Upper lobe of left lung (tissue), 6 donors: ENCODE results near the gene ADGRE1. TPM values are rescaled to one million over a fixed set of nuclear protein-coding genes. Genes with fewer than 3 reads are reported as not detected.
A peak's percentile ranks its signal among the peaks of the same experiment; 100 is the strongest.

Source experiments
- ATAC-seq, 2 donors: fragments of 200-7000 bp; cut with Tn5 transposase; one replicate each; pipeline ENCODE4 v1.9.1; 2022; ENCODE audit warnings: mild to moderate bottlenecking in 2 of 2, moderate library complexity in 2 of 2; ENCODE audit not compliant: low FRiP score in 2 of 2
- DNase-seq, 2 donors: peaks; one replicate each; pipeline ENCODE4 v3.0.0-alpha.2; 2019 to 2020
- H3K27ac ChIP-seq, 4 donors: fragments of 200-600 bp; sonication (generic); one replicate each; pipeline ENCODE4 v1.5.1; 2016 to 2019
- H3K27me3 ChIP-seq, 4 donors: fragments of 200-600 bp; sonication (generic); one replicate each; pipeline ENCODE4 v1.5.1; 2017 to 2019
- H3K36me3 ChIP-seq, 4 donors: fragments of 200-600 bp; sonication (generic); one replicate each; pipeline ENCODE4 v1.5.1; 2016 to 2019
- H3K4me1 ChIP-seq, 4 donors: fragments of 200-600 bp; sonication (generic); one replicate each; pipeline ENCODE4 v1.5.1; 2018 to 2019
- H3K4me3 ChIP-seq, 4 donors: fragments of 200-600 bp; sonication (generic); one replicate each; pipeline ENCODE4 v1.5.1; 2017 to 2019; ENCODE audit warnings: mild to moderate bottlenecking in 2 of 4, moderate library complexity in 1 of 4
- H3K9me3 ChIP-seq, 4 donors: fragments of 200-600 bp; sonication (generic); one replicate each; pipeline ENCODE4 v1.5.1; 2018 to 2019
- EP300 ChIP-seq, 4 donors: sonication (generic); formaldehyde crosslinking; IDR thresholded peaks; one replicate each; pipeline ENCODE4 v1.5.1; 2017; ENCODE audit warnings: antibody characterized with exemption in 4 of 4, control low read depth in 2 of 4
- POLR2A ChIP-seq, 4 donors: fragments of 450-650 bp; IDR thresholded peaks; one replicate each; pipeline ENCODE4 v1.5.1; 2016 to 2017; ENCODE audit warnings: antibody characterized with exemption in 4 of 4, mild to moderate bottlenecking in 2 of 4
- POLR2AphosphoS5 ChIP-seq, 2 donors: sonication (generic); formaldehyde crosslinking; IDR thresholded peaks; one replicate each; pipeline ENCODE4 v1.5.1; 2017; ENCODE audit warnings: antibody characterized with exemption in 2 of 2
- WGBS, 2 donors: methylation state at CpG; one replicate each; pipeline ENCODE4 v1.1.5; 2017 to 2018; 5-methylcytosine and 5-hydroxymethylcytosine counted together
- total RNA-seq, 6 donors: library from RNA; depleted of rRNA in 4 of 6; stranded (reverse); fragments of >200 nt in 4 of 6; gene quantifications; one replicate each; pipeline versions ENCODE4 v1.1.0 to v1.2.1, GENCODE V29; 2016 to 2021
- TF ChIP-seq, protein P1 (sequence below), 6 experiments: fragments of 450-650 bp in 4 of 6; fragments of 200-600 bp in 2 of 6; sonication (generic) in 2 of 6; IDR thresholded peaks; one replicate each; pipeline ENCODE4 v1.5.1; 2016 to 2019; ENCODE audit warnings: antibody characterized with exemption in 6 of 6
- donor health status: DM: no; HTN: no; CAD: no; lungs with moderate emphysema.
- donor health status: DM: no; HTN: yes; CAD: no; lungs with severe emphysema.

ADGRE1 gene
- total RNA-seq, 6 donors from 2014 or later = 0.79 to 7.3 (median 4.3) TPM

DNA sequence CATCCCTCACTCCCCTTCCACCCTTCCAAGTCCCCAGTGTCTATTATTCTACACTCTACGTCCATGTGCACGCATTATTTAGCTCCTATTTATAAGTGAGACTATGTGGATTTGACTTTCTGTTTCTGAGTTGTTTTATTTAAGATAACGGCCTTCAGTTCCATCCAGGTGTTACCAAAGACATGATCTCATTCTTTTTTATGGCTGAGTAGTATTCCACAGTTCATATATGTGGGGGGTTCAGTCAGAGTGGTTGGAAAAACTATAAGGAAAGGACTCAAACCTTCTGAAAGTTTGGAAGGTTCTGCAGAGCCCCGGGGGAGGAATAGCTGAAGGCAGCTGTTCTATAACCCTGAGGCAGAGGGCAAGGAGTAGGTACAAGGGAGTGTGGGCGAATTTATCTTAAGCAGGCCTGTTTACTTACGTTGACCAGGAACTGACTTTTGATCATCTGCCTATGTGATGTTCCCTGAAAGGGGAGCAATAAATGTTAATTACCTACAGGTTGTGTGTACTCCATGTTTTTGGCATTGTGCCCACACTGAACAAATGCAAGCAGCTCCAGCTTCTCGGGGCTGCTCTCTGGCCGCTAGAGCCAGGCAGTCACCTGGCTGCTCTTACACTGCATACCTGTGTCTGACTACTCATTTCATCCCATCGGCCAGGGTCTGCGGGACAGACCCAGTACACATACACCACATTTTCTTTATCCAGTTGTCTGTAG lies 13.5 kb upstream of the ADGRE1 start:
- 82 to 83% methylated on average over 10 of the region's 10 CpGs for WGBS, 2 donors
- no peak overlapping the region for H3K4me3 ChIP-seq
- no peaks in the 10 kb centered on the region for H3K27me3 ChIP-seq
- H3K36me3 ChIP-seq = no peaks in the 10 kb centered on the region
- DNase-seq (no peak), ATAC-seq (no peak)
- no peak for TF ChIP-seq POLR2A (IDR thresholded peaks at IDR 0.05)
- TF ChIP-seq, protein P1, sequence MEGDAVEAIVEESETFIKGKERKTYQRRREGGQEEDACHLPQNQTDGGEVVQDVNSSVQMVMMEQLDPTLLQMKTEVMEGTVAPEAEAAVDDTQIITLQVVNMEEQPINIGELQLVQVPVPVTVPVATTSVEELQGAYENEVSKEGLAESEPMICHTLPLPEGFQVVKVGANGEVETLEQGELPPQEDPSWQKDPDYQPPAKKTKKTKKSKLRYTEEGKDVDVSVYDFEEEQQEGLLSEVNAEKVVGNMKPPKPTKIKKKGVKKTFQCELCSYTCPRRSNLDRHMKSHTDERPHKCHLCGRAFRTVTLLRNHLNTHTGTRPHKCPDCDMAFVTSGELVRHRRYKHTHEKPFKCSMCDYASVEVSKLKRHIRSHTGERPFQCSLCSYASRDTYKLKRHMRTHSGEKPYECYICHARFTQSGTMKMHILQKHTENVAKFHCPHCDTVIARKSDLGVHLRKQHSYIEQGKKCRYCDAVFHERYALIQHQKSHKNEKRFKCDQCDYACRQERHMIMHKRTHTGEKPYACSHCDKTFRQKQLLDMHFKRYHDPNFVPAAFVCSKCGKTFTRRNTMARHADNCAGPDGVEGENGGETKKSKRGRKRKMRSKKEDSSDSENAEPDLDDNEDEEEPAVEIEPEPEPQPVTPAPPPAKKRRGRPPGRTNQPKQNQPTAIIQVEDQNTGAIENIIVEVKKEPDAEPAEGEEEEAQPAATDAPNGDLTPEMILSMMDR (IDR thresholded peaks at IDR 0.05) = no peak
- TF ChIP-seq POLR2AphosphoS5 (IDR thresholded peaks at IDR 0.05) = no peak
- no peak for TF ChIP-seq EP300 (IDR thresholded peaks at IDR 0.05)
- peaks cover 0 to 1% (median 0%) of the 10 kb centered on the region in 4 donors for H3K9me3 ChIP-seq
- H3K27ac ChIP-seq = no peak overlapping the region
- H3K4me1 ChIP-seq = no peaks in the 10 kb centered on the region

DNA sequence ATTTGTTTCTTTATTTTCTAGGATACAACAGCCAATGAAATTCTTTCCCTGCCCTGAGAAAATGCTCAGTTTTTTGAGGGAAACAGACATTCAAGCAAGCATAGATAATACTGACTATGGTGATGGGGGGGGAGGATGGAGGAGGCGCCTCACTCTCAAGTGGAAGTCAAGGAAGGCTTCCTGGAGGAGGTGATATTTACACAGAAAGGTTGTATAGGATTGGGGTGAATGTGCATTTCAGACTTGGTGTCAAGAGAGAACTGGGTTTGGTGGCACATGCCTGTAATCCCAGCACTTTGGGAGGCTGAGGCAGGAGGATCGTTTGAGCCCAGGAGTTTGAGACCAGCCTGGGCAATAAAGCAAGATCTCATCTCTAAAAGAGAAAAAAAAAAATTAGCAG lies 12.2 kb upstream of the ADGRE1 start:
- Histone ChIP-seq H3K9me3 (peaks cover 0 to 6% (median 0%) of the 10 kb centered on the region in 4 donors), H3K27ac (no peak overlapping the region), H3K4me1 (no peaks in the 10 kb centered on the region), H3K36me3 (no peaks in the 10 kb centered on the region), H3K27me3 (no peaks in the 10 kb centered on the region), H3K4me3 (no peak overlapping the region)
- ATAC-seq = no peak
- 88 to 93% methylated on average over 2 of the region's 2 CpGs for WGBS, 2 donors
- TF ChIP-seq, protein P1 (IDR thresholded peaks at IDR 0.05) = no peak
- TF ChIP-seq EP300 (IDR thresholded peaks at IDR 0.05) = no peak
- no peak for TF ChIP-seq POLR2AphosphoS5 (IDR thresholded peaks at IDR 0.05)
- TF ChIP-seq POLR2A (IDR thresholded peaks at IDR 0.05) = no peak
- DNase-seq = no peak

DNA sequence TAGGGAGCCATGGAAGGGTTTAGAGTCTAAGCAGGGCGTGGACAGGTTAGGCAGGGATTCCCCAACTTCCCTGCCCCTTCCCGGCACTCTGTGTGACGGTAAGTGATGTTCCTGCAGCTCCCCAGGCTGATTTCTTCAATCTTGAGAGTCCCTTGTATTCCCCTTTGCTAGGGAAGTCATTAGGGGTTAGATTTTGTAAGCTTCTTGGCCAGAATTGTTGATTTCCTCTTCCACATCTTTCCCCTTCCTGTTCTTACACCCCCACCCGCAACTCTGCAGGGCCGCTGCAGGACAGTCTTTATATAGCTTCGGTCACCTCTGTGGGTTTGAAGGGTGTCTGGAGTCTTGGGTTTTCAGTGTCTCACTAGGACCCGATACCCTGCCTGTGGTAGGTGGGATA lies 10.6 kb upstream of the ADGRE1 start:
- DNase-seq (no peak), ATAC-seq (peak in 1 of 2 donors; percentile 50)
- no peaks in the 10 kb centered on the region for H3K36me3 ChIP-seq
- no peaks in the 10 kb centered on the region for H3K4me1 ChIP-seq
- H3K27me3 ChIP-seq = no peaks in the 10 kb centered on the region
- H3K4me3 ChIP-seq = no peak overlapping the region
- H3K9me3 ChIP-seq = peaks cover 0 to 6% (median 0%) of the 10 kb centered on the region in 4 donors
- TF ChIP-seq POLR2AphosphoS5 (IDR thresholded peaks at IDR 0.05) = no peak
- TF ChIP-seq, protein P1 (IDR thresholded peaks at IDR 0.05) = no peak
- TF ChIP-seq EP300 (IDR thresholded peaks at IDR 0.05) = no peak
- no peak for TF ChIP-seq POLR2A (IDR thresholded peaks at IDR 0.05)
- 43 to 44% methylated on average over 7 of the region's 7 CpGs for WGBS, 2 donors
- H3K27ac ChIP-seq = no peak overlapping the region

DNA sequence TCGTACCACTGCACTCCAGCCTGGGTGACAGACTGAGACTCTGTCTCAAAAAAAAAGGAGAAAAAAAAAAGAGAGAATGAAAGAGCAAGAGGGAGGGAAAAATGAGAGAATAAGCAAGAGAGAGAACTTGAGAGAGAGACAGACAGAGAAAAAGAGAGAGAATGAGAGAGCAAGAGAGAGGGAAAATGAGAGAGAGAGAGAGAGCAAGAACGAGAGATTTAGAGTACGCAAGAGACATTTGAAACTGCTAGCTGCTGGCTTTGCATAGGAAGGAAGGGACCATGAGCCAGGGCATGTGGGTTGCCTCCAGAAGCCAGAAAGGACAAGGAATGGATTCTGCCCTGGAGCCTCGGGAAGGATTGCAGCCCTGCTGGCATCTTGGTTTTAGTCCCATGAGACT lies 9.6 kb upstream of the ADGRE1 start:
- DNase-seq (no peak), ATAC-seq (no peak)
- TF ChIP-seq, protein P1 (IDR thresholded peaks at IDR 0.05) = no peak
- no peak for TF ChIP-seq EP300 (IDR thresholded peaks at IDR 0.05)
- no peak for TF ChIP-seq POLR2A (IDR thresholded peaks at IDR 0.05)
- Histone ChIP-seq H3K9me3 (peaks cover 0 to 6% (median 0%) of the 10 kb centered on the region in 4 donors), H3K4me1 (no peaks in the 10 kb centered on the region), H3K36me3 (no peaks in the 10 kb centered on the region), H3K27ac (no peak overlapping the region), H3K27me3 (no peaks in the 10 kb centered on the region), H3K4me3 (no peak overlapping the region)
- 87 to 95% methylated on average over 4 of the region's 4 CpGs for WGBS, 2 donors
